Suprapubic skin (tissue), 4 donors: ENCODE results near the gene CPXM2. TPM values are rescaled to one million over a fixed set of nuclear protein-coding genes. Genes with fewer than 3 reads are reported as not detected.
A peak's percentile ranks its signal among the peaks of the same experiment; 100 is the strongest.
"Not testable (repeated sequence)": the region's sequence is repeated elsewhere in the genome, so short reads cannot be mapped to it uniquely, and the experiment has no call there.

Experiments
- DNase-seq, 2 donors: peaks; one replicate each; pipeline ENCODE4 v3.0.0-alpha.2; 2019; ENCODE audit warnings: low spot score in 2 of 2
- H3K27ac ChIP-seq: fragments of 200-600 bp; sonication (generic); one replicate; pipeline ENCODE4 v1.5.1; 2019
- H3K27me3 ChIP-seq: fragments of 200-600 bp; sonication (generic); one replicate; pipeline ENCODE4 v1.5.1; 2019
- H3K36me3 ChIP-seq: fragments of 200-600 bp; sonication (generic); one replicate; pipeline ENCODE4 v1.5.1; 2019
- H3K4me1 ChIP-seq: fragments of 200-600 bp; sonication (generic); one replicate; pipeline ENCODE4 v1.5.1; 2019
- H3K4me3 ChIP-seq: fragments of 200-600 bp; sonication (generic); one replicate; pipeline ENCODE4 v1.5.1; 2019; ENCODE audit warnings: mild to moderate bottlenecking
- H3K9me3 ChIP-seq: fragments of 200-600 bp; sonication (generic); one replicate; pipeline ENCODE4 v1.5.1; 2019
- EP300 ChIP-seq: sonication (generic); formaldehyde crosslinking; IDR thresholded peaks from one replicate; pipeline ENCODE4 v1.6.1; 2017; ENCODE audit warnings: antibody characterized with exemption
- POLR2A ChIP-seq, 2 donors: fragments of 450-650 bp; IDR thresholded peaks; one replicate each; pipeline ENCODE4 v1.6.1; 2017; ENCODE audit warnings: antibody characterized with exemption in 2 of 2, mild to moderate bottlenecking in 2 of 2, moderate library complexity in 2 of 2
- POLR2AphosphoS5 ChIP-seq, 3 donors: sonication (generic); formaldehyde crosslinking; IDR thresholded peaks; one replicate each; pipeline ENCODE4 v1.6.1; 2017; ENCODE audit warnings: antibody characterized with exemption in 3 of 3
- WGBS: methylation state at CpG from one replicate; pipeline ENCODE4 v1.1.5; 2018; 5-methylcytosine and 5-hydroxymethylcytosine counted together
- total RNA-seq, 4 donors: library from RNA; depleted of rRNA; stranded (reverse); fragments of >200 nt; gene quantifications; one replicate each; pipeline ENCODE4 v1.1.0, GENCODE V29; 2016
- TF ChIP-seq, protein P1 (sequence below), 2 donors: fragments of 200-600 bp in 1 of 2; fragments of 450-650 bp in 1 of 2; sonication (generic) in 1 of 2; IDR thresholded peaks; one replicate each; pipeline ENCODE4 v1.5.1; 2016 to 2019; ENCODE audit warnings: antibody characterized with exemption in 2 of 2, mild to moderate bottlenecking in 1 of 2, moderate library complexity in 1 of 2

CPXM2 gene
- total RNA-seq, 4 donors from 2014 or later = 2.9 to 6.1 (median 3.7) TPM

GRCh38 chr10:123744224-123744536, 147.4 kb downstream of the CPXM2 start:
- no peaks in the 10 kb centered on the region for H3K27me3 ChIP-seq

GRCh38 chr10:123743441-123744223, 148.0 kb downstream of the CPXM2 start:
- Histone ChIP-seq H3K4me3 (no peak overlapping the region), H3K36me3 (no peaks in the 10 kb centered on the region), H3K4me1 (no peaks in the 10 kb centered on the region), H3K9me3 (no peaks in the 10 kb centered on the region), H3K27me3 (no peaks in the 10 kb centered on the region), H3K27ac (no peak overlapping the region)
- peak in 1 of 2 donors; percentile 20 for DNase-seq
- 72% methylated on average over 13 of the region's 13 CpGs for WGBS
- TF ChIP-seq EP300 (no peak), POLR2A (IDR thresholded peaks at IDR 0.05) (no peak), POLR2AphosphoS5 (IDR thresholded peaks at IDR 0.05) (no peak)
- TF ChIP-seq, protein P1, sequence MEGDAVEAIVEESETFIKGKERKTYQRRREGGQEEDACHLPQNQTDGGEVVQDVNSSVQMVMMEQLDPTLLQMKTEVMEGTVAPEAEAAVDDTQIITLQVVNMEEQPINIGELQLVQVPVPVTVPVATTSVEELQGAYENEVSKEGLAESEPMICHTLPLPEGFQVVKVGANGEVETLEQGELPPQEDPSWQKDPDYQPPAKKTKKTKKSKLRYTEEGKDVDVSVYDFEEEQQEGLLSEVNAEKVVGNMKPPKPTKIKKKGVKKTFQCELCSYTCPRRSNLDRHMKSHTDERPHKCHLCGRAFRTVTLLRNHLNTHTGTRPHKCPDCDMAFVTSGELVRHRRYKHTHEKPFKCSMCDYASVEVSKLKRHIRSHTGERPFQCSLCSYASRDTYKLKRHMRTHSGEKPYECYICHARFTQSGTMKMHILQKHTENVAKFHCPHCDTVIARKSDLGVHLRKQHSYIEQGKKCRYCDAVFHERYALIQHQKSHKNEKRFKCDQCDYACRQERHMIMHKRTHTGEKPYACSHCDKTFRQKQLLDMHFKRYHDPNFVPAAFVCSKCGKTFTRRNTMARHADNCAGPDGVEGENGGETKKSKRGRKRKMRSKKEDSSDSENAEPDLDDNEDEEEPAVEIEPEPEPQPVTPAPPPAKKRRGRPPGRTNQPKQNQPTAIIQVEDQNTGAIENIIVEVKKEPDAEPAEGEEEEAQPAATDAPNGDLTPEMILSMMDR (IDR thresholded peaks at IDR 0.05) = no peak

More at GRCh38 chr10:123744224-123744536, 147.4 kb downstream of the CPXM2 start:
- no peaks in the 10 kb centered on the region for H3K36me3 ChIP-seq
- no peaks in the 10 kb centered on the region for H3K4me1 ChIP-seq
- DNase-seq = no peak
- H3K27ac ChIP-seq = no peak overlapping the region
- H3K9me3 ChIP-seq = no peaks in the 10 kb centered on the region
- WGBS = 86% methylated on average over 5 of the region's 6 CpGs
- no peak overlapping the region for H3K4me3 ChIP-seq
- TF ChIP-seq POLR2AphosphoS5 (IDR thresholded peaks at IDR 0.05) (no peak), EP300 (no peak), POLR2A (IDR thresholded peaks at IDR 0.05) (no peak)
- TF ChIP-seq, protein P1 (IDR thresholded peaks at IDR 0.05) = no peak

DNA sequence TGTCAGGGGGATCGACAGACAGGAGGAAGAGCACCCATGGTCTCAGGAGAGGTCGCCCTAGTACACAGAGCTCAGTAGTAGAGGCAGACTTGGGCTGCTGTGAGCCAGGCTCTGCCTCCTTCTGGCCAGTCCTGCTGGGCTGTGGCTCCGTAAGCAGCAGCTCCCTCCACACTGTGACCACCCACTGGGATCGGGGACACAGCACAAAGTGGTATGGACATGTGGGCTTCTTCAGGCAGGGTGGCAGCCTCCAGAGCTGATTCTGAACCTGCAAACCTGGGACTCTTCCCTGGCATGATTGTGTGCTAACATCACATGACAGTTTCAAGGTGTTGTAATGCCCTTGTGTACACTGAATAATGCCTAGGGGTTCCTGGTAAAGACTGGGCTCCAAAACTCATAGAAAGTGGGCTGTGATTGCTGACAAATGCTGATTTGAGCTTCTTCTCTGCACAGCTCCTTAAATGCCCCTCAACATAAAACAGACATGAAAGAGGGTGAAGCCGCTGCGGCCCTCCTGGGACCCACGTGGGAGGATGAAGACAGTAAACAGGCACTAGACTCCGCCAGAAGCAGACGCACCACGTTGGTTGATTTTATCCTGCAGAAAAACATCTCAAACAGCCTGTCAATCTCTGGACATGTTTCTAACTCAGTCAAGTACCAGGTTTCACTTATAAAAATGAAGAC, 148.7 kb downstream of the CPXM2 start:
- H3K9me3 ChIP-seq = no peaks in the 10 kb centered on the region
- H3K4me3 ChIP-seq = no peak overlapping the region
- DNase-seq = peak in 1 of 2 donors; percentile 40
- no peaks in the 10 kb centered on the region for H3K27me3 ChIP-seq
- 84% methylated on average over 8 of the region's 10 CpGs for WGBS
- TF ChIP-seq, protein P1 (IDR thresholded peaks at IDR 0.05) = no peak
- TF ChIP-seq EP300 = no peak
- TF ChIP-seq POLR2AphosphoS5 (IDR thresholded peaks at IDR 0.05) = no peak
- TF ChIP-seq POLR2A (IDR thresholded peaks at IDR 0.05) = no peak
- no peak overlapping the region for H3K27ac ChIP-seq
- no peaks in the 10 kb centered on the region for H3K36me3 ChIP-seq
- no peaks in the 10 kb centered on the region for H3K4me1 ChIP-seq

- no peak overlapping the region for H3K4me3 ChIP-seq
- no peaks in the 10 kb centered on the region for H3K36me3 ChIP-seq
- H3K27me3 ChIP-seq = no peaks in the 10 kb centered on the region
- DNase-seq = peak in 1 of 2 donors; percentile 56
- WGBS = 86% methylated on average over 5 of the region's 5 CpGs
- H3K27ac ChIP-seq = no peak overlapping the region
- no peak for TF ChIP-seq POLR2A (IDR thresholded peaks at IDR 0.05)
- no peak for TF ChIP-seq POLR2AphosphoS5 (IDR thresholded peaks at IDR 0.05)
- TF ChIP-seq EP300 = no peak
- H3K4me1 ChIP-seq = no peaks in the 10 kb centered on the region
- H3K9me3 ChIP-seq = no peaks in the 10 kb centered on the region
Observed at GRCh38 chr10:123741711-123742110, 149.9 kb downstream of the CPXM2 start.

GRCh38 chr10:123741146-123741545, 150.5 kb downstream of the CPXM2 start:
- H3K4me3 ChIP-seq = no peak overlapping the region
- H3K4me1 ChIP-seq = no peaks in the 10 kb centered on the region
- H3K27ac ChIP-seq = no peak overlapping the region
- H3K27me3 ChIP-seq = no peaks in the 10 kb centered on the region
- WGBS = 65% methylated on average over 5 of the region's 7 CpGs
- no peak for TF ChIP-seq POLR2A (IDR thresholded peaks at IDR 0.05)
- TF ChIP-seq EP300 = no peak
- TF ChIP-seq POLR2AphosphoS5 (IDR thresholded peaks at IDR 0.05) = no peak
- TF ChIP-seq, protein P1 (IDR thresholded peaks at IDR 0.05) = no peak
- H3K36me3 ChIP-seq = no peaks in the 10 kb centered on the region
- H3K9me3 ChIP-seq = no peaks in the 10 kb centered on the region
- DNase-seq = peak in 1 of 2 donors; percentile 47

DNA sequence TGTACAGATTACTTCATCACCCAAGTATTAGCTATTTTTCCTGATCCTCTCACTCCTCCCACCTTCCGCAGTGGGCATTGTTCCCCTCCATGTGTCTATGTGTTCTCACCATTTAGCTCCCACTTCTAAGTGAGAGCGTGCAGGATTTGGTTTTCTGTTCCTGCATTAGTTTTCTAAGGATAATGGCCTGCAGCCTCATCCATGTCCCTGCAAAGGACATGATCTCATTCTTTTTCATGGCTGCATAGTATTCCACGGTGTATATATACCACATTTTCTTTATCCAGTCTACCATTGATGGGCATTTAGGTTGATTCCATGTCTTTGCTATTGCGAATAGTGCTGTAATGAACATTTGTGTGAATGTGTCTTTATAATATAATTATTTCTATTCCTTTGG, 154.7 kb downstream of the CPXM2 start:
- H3K27ac ChIP-seq, H3K27me3 ChIP-seq, H3K9me3 ChIP-seq, H3K4me1 ChIP-seq, DNase-seq, H3K4me3 ChIP-seq, H3K36me3 ChIP-seq: not testable (repeated sequence)
- 90% methylated on average over 4 of the region's 4 CpGs for WGBS
